Daoy (cell line): Measurements from ENCODE around the gene PRAC2. TPM values are rescaled to one million over a fixed set of nuclear protein-coding genes. Genes with fewer than 3 reads are reported as not detected.
A peak's percentile ranks its signal among the peaks of the same experiment; 100 is the strongest.

Experiments
- DNase-seq: peaks from one replicate; pipeline ENCODE4 v3.0.0-alpha.2; 2015; ENCODE audit warnings: low read depth
- total RNA-seq: library from RNA; depleted of rRNA; stranded (reverse); fragments of >200 nt; shearing (Covaris generic); gene quantifications from 2 replicates; pipeline ENCODE4 v1.2.3, GENCODE V29; 2014

PRAC2 gene
- total RNA-seq, 1 experiment from 2014 or later, result not detected

DNA sequence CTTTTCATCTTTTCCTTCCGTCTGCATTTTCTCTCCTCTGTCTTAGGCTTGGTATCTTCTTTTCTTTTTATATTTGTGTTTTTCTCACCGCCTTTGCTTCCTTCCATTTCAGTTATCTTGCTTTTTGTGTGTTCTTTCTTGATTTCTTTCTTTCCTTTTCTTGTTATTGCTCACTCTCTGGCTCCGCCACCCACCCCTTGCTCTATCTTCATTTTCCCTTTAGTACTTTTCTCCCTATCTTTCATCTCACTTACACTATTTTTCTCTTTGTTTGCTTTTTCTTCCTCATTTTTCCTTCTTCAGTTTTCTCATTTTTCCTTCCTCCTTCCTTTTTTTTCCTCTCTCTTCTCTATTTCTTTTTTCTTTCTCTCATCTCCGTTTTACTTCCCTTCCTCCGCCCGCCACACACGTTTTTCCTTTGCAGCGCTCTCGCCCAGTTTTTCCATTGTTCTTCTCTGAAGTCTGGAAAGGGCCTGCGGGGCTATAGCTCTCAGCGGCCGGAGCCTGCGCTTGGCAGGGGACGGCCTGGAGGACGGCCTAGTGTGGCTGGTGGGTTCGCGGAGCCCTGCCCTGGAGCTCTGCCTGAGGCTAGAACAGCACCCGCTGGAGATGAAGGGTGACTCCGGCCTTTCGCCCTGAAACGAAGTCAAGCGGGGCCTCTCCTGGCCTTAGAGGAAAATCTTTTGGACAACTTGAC is 10.8 kb downstream of the PRAC2 start:
- no peak for DNase-seq

DNA sequence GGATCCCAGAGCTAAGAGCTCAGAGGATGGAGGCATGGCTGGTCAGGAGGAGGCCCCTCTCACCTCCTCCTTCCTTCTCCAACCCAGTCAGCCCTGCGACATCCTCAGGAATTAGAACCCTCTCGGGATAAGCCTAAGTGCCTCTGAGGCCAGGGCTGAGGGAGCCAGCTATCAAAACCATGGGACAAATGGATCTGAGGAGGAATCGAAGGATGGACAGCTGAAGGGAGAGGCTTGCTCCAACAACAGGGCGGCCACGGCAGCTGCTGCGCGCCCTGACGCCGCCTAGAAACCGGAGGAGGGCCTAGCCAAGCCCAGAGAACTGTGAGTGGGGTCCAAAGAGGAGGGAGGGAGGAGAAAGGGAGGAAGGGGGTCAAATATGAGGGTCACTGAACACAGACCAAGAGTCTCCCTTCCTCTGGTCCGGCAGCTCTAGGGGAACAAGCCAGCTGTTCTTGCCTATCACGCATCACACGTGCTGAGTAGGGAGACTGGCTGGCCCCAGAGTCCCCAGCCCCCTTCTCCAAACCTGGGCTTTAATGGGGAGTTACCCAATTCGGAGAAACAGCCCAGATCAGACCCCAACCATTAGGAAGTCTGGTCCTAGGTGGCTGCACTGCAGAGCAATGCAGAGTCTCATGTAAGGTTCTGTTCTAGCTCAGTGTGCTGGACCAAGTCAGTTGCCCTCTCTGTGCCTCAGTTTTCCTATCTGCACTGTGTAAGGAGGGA is 11.5 kb downstream of the PRAC2 start:
- no peak for DNase-seq

DNA sequence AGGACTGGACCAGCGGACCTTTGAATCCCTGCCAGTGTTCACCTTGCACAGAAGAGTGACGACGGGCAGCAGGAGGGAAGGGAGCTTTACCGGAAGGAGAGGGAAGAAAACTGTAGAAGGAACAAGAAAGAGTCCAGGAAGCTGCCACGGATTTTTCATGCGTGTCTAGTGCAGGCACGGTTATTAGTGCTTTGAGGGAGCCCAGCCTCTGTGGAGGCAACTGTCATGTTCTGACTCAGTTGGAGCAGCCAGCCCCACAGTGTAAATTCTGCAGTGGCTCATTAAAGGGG is 12.0 kb downstream of the PRAC2 start:
- no peak for DNase-seq

GRCh38 chr17:48737330-48738043 is 14.5 kb downstream of the PRAC2 start:
- no peak for DNase-seq

DNA sequence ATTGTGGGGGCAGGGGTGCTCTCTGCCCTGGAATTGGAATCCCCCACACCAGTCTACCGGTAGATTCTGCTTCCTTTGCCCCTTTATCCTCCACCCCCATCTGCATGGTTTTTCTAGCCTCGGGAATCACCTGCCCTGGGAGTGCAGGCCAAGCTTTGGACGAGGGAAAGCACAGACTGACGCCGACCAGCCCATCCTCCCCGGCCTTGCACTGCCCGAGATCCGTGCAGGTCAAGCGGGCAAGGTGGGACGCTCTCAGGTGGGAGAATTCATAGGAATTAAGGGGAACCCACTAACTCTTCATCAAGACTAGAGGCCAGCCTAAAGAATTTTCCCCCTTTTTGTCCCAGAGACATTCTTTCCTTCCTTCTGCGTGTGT is 15.4 kb downstream of the PRAC2 start:
- DNase-seq, result no peak

- DNase-seq, result no peak
Observed at GRCh38 chr17:48738803-48739526, 16.0 kb downstream of the PRAC2 start.

DNA sequence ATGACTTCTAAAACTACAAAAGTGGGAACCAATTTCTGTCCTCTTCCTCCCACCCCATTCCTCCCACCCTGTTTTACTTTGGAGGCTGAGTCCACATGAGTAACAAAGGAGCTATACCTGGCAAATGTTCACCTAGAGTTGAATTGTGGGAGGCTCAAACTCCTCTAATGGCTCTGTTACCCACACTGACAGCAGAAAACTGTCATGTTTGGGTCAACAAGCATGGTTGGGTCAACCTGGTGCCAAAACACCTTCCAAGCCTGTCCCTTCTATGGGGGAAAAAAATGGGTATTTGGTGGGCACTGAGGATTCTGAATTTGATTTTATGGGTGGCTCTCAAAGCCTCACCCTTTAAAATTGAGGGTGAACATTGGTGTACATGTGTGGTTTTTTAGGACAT is 17.6 kb downstream of the PRAC2 start:
- no peak for DNase-seq

DNA sequence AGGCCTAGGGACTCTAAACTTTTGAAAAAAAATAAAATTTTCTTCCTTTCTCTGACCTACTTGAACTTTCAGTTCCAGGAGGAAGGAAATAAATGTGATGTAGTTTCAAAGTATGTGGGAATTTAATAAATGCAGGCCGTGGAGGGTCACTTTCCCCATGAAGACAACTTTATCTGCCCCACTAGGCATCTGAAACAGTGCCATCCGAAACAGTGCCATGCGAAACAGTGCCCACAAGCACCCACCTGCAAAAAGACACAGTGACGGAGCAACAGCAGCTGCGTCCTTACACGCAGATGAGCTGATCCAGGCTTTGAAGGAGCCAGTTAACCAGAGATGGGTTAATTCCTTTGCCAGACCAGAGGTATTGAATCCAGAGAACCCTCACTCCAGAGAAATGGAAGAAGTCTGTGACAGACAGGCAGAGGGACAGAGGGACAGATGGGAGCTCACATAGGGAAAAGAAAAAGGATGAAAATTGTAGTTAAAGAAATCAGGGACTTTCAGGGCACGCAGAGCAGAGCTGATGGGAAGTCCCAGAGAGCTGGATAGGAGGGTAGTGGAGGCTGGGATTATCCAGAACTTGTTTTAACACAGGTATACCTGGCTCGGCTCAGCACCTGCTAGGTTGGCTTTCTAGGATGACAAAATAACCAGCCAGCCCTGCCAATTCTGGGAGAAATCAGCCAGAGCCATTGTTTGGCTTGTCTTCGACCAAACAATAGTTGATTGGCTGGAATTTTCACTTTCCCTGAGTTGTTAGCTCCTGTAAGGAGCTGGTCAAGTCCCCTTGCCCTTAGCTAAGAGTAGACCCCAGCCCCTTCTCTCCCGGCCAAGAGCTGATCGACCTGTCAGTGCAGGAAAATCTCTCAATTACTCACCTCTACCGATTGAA is 22.6 kb downstream of the PRAC2 start:
- DNase-seq, result no peak

GRCh38 chr17:48746916-48747444 is 24.0 kb downstream of the PRAC2 start:
- no peak for DNase-seq

DNA sequence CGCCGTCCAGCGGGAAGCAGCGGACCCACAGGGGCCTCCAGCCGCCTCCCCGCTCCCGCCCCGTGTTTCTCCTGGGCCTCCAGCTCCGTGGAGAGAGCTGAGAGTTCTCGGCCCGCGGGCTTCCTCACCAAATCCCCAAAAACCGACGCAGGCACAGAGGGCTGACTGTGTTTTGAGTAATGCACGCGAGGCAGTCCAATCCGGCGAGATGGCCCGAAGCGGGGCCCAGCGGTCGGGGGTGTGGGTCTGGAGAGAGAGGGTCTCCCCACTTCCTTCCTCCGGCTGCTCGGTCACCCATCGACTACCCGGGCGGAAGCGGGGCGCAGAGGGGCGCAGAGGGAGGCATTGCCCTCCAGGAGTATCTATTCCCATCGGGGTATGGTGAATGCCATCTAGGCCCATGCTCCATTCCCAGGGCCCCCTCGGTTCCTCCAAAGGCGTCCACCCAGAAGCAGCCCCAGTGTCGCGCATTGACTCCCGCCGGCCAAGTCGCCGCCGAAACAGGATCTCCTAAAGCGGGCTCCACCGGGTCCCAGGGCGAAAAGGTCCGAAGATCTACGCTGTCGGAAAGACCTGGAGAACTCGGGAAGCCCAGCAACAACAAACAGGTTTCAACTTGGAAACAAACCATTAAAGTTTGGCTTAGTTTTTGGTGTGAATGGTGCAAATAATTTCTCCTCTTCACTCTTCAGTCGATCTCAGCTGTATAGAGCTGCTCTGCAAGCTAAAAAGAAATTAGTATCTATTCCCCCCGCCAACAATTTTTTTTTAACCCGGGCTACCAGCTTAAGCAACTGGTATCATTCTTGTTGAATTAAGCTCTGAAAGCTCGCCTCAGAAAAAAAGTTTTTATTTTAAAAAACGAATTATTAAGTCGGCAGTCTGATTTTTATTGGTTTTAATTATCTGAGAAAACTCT is 24.7 kb downstream of the PRAC2 start:
- no peak for DNase-seq

GRCh38 chr17:48748718-48749566 is 26.0 kb downstream of the PRAC2 start:
- no peak for DNase-seq

DNA sequence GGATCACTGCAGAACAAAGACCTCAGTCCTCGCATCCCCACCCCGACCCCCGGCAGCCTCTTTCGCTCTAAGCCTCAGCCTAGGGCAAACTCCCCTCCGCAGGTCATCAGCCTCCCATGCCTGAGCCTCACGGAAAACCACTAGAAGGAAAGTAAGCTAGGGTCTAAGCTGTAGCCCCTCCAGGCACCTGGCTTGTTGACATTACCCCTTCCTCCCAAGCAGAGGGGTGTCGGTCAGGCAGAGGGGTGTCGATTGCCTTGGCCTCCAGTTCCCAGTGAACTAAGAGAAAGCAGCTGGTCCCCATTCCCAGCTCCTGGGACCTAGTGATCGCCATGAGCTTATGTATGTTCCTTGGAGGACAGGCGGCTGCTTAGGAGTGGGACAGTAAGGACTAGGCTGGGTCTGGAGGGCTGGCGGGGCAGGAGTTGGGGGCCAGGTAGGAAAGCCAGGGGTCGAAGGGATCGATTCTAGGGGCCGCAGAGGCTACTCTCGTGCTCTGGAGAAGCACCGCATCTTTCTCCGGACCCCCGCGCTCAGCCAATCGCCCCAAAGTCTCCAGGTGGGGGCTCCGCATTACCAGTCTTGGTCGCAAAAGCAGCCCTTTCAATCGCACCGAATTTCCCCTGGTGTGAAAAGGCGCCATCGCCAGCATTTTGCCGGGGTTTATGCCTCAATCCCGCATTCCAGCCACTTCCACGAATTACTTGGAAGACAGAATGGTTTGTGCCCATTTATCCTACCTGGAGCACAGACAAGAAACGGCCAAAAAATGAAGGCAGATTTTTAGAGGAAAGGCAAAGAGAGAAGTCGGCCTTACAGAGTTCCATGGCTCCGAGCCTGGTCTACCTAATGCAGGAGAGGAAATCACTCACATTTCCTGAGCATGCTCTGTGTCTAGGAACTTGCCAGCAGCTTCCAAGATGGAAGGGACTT is 26.9 kb downstream of the PRAC2 start:
- no peak for DNase-seq

GRCh38 chr17:48751172-48751571 is 28.2 kb downstream of the PRAC2 start:
- DNase-seq, result no peak

DNA sequence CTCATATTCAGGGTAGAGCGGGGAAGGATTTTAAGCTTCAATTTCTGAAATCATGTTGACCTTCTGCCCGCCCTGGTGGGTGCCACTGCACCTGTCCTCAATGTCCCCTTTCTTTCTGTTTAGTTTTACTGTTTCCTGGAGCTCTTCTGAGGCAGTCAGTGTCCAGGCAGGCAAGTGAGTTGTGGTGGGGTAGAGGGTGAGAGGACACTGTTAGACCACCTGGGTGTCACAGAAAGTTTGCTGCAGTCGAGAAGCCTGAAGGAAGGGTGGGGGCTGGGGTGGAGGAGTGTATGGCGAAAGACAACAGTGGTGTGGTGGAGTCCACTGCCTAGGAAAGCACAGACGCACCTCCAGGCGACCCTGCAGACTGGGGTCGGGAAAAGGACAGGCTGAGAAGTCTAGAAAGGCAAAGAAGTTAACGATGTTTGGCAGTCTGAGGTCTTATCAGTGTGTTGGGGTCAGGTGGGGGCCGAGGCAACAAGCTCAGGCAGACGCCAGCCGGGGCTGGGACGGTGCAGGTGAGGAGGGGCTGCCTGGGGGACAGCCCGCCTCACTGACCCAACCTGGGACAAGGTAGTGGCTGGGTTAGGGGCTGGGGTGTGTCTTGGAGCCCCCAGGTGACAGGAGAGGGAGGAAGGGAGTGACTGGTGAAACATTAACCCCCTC is 28.9 kb downstream of the PRAC2 start:
- DNase-seq, result no peak

- no peak for DNase-seq
Observed at GRCh38 chr17:48752399-48753288, 29.7 kb downstream of the PRAC2 start.

- peak; percentile 17 for DNase-seq
Observed at GRCh38 chr17:48753794-48754499, 31.0 kb downstream of the PRAC2 start.
